ENCODE data around the gene EDEM3. TPM values are rescaled to one million over a fixed set of nuclear protein-coding genes. Genes with fewer than 3 reads are reported as not detected.

Gene EDEM3
- total RNA-seq, 4 donors from 2014 or later = 28.1 to 57.0 (median 42.7) TPM

DNA sequence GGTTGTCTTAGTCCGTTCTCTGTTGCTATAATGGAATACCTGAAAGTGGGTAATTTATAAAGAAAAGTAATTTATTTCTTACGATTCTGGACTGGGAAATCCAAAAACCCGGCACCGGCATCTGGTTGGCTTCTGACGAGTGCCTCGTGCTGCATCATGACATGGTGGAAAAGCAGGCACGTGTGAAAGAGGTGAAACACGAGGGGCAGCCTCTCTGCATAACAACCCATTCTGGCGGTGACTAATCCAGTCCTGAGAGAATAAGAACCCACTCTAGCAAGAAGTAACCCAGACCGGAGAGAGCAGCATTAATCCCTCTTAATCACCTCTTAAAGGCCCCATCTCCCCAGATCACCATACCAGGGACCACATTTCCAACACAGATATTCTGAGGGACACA lies 2.7 kb upstream of the EDEM3 start:
- Histone ChIP-seq H3K36me3 (no peaks in the 10 kb centered on the region), H3K4me3 (no peak overlapping the region), H3K9me3 (no peaks in the 10 kb centered on the region), H3K4me1 (peaks cover 0 to 36% (median 22%) of the 10 kb centered on the region in 4 donors), H3K27me3 (no peaks in the 10 kb centered on the region), H3K27ac (no peak overlapping the region)
- intact Hi-C loops (cut with DNase I; ENCODE audit: low total_unique reads) = no loop called here
- TF ChIP-seq POLR2A (IDR thresholded peaks at IDR 0.05) (no peak), POLR2AphosphoS5 (IDR thresholded peaks at IDR 0.05) (no peak), EP300 (IDR thresholded peaks at IDR 0.05; ENCODE audit: low read depth) (no peak)
- TF ChIP-seq, protein P1, sequence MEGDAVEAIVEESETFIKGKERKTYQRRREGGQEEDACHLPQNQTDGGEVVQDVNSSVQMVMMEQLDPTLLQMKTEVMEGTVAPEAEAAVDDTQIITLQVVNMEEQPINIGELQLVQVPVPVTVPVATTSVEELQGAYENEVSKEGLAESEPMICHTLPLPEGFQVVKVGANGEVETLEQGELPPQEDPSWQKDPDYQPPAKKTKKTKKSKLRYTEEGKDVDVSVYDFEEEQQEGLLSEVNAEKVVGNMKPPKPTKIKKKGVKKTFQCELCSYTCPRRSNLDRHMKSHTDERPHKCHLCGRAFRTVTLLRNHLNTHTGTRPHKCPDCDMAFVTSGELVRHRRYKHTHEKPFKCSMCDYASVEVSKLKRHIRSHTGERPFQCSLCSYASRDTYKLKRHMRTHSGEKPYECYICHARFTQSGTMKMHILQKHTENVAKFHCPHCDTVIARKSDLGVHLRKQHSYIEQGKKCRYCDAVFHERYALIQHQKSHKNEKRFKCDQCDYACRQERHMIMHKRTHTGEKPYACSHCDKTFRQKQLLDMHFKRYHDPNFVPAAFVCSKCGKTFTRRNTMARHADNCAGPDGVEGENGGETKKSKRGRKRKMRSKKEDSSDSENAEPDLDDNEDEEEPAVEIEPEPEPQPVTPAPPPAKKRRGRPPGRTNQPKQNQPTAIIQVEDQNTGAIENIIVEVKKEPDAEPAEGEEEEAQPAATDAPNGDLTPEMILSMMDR (IDR thresholded peaks at IDR 0.05) = no peak
- in situ Hi-C loops (cut with MboI; ENCODE audit: low pct_ligation_motif_present in 1 of 4, low pct_unique_long_range_greater_than_20kb in 1 of 4, low sequenced_read_pairs in 3 of 4) = no loop called here
- no peak for DNase-seq
- WGBS, 2 donors (ENCODE audit: low coverage in 1 of 2) = 93 to 95% methylated on average over 8 to 10 of the region's 10 CpGs

DNA sequence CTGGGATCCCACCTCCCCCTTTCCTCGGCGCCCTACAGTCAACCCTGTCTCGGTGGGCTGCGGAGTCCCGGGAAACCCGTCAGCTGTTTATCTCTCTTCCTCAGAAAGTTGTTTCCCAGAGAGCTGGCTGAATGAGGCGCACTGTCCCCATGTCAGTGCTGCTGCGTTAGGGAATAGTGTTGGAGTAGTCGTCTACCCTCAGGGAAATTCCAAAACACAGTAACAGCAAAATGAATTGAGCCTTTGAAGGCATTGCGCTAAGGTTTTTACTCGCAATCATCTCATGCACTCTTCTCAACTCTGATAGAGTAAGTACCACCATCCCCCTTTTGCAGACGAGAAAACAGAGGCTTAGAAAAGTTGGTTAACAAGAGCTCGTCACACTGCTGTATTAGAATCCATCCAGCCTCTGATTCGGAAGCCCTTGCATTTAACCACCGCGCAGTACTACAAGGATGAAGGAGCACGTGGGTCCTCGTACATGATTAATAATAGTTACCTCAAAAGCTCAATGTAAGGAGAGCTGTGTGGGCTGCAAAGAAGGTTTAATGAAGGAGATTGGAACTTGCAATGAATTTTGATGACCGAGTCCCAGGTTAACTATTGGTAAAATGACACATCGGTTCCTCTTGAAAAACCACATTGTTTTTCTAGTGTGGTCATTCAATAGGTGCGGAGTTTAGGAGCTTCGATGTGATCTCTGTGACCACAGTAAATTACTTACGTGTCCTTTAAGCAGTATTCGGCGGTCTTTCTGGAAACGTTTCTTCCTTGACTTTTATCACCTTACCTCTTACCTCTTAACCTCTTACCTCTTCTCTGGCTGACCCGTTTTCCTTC lies 788 bp upstream of the EDEM3 start:
- Histone ChIP-seq H3K27ac (peak overlapping the region; percentile 95 to 97 (median 96)), H3K4me1 (peaks cover 0 to 48% (median 25%) of the 10 kb centered on the region in 4 donors), H3K4me3 (peak overlapping the region; percentile 23 to 93 (median 68)), H3K36me3 (no peaks in the 10 kb centered on the region), H3K9me3 (no peaks in the 10 kb centered on the region), H3K27me3 (no peaks in the 10 kb centered on the region)
- TF ChIP-seq POLR2A (IDR thresholded peaks at IDR 0.05) (no peak), EP300 (IDR thresholded peaks at IDR 0.05; ENCODE audit: low read depth) (no peak), POLR2AphosphoS5 (IDR thresholded peaks at IDR 0.05) (no peak)
- TF ChIP-seq, protein P1 (IDR thresholded peaks at IDR 0.05) = no peak
- in situ Hi-C loops (cut with MboI; ENCODE audit: low pct_ligation_motif_present in 1 of 4, low pct_unique_long_range_greater_than_20kb in 1 of 4, low sequenced_read_pairs in 3 of 4) (no loop called here), intact Hi-C loops (cut with DNase I; ENCODE audit: low total_unique reads) (no loop called here)
- DNase-seq = peak; percentile 13
- 2 to 5% methylated on average over 14 to 27 of the region's 27 CpGs for WGBS, 2 donors (ENCODE audit: low coverage in 1 of 2)

DNA sequence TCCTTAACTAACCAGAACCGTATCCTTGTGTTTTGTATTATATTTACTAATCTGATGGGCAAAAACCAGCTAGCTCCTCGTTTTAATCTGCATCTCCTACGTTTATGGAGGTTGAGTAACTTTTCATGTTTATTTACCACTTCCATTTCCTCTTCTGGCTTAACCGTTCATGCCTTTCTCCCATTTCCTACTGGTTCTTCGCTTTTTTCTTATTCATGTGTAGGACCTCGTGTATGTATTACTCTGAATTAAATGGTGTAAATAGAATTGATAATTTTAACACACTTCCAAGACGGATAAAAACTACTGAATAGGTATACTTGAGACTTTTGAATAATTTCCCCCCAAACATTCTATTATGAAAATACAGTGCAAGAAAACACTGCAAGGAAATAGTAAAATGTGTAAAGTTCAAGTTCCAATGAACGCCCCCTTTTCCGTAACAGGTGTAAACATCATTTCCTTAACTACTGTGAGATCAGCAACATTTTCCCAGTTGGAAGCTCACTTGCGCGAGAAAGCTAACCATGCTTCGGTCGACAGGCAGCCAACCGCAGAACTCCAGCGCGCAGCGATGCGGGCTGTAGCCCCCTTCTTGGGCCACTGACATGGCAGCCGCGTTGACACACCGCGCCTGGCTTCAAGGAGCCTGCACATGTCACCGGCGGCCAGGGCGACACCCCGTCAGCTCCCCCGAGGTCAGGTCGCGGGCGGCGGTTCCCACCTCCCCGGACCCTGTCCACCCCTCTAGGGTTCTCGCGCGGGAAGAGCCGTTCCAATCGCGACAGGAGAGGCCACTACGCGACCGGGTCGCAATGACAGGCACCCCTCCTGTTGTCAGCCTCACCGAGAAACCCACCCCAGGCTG lies 816 bp downstream of the EDEM3 start:
- Histone ChIP-seq H3K4me3 (peak overlapping the region; percentile 58 to 93 (median 69)), H3K27me3 (no peaks in the 10 kb centered on the region), H3K27ac (peak overlapping the region; percentile 95 to 97 (median 96)), H3K9me3 (no peaks in the 10 kb centered on the region), H3K4me1 (peaks cover 0 to 44% (median 24%) of the 10 kb centered on the region in 4 donors), H3K36me3 (no peaks in the 10 kb centered on the region)
- intact Hi-C loops (cut with DNase I; ENCODE audit: low total_unique reads) (no loop called here), in situ Hi-C loops (cut with MboI; ENCODE audit: low pct_ligation_motif_present in 1 of 4, low pct_unique_long_range_greater_than_20kb in 1 of 4, low sequenced_read_pairs in 3 of 4) (no loop called here)
- WGBS, 2 donors (ENCODE audit: low coverage in 1 of 2) = 1 to 4% methylated on average over 9 to 43 of the region's 43 CpGs
- DNase-seq = peak; percentile 51
- no peak for TF ChIP-seq POLR2A (IDR thresholded peaks at IDR 0.05)
- peak in 1 of 3 donors; percentile 25 for TF ChIP-seq POLR2AphosphoS5 (IDR thresholded peaks at IDR 0.05)

DNA sequence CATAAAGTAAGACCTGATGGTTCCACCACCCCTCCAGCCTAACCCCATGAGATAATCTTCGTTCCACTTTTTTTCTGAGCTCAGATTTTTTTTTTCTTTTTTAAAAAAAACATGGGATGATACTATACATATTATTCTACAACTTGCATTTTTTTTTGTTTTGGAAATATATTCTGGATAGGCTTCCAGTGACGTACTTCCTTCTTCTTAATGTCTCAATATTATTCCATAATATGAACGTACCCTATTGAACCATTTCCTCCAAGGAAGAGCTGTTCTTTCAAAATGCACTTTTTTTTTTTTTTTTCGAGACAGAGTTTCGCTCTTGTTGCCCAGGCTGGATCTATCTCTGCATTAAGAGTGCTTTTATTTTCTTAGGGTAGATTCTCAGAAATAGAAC lies 1.5 kb downstream of the EDEM3 start:
- H3K4me3 ChIP-seq = peak overlapping the region in 3 of 4 donors; percentile 59 to 93 (median 79)
- H3K27ac ChIP-seq = peak overlapping the region; percentile 95 to 97 (median 96)
- H3K4me1 ChIP-seq = peaks cover 0 to 43% (median 22%) of the 10 kb centered on the region in 4 donors
- no peaks in the 10 kb centered on the region for H3K9me3 ChIP-seq
- no peaks in the 10 kb centered on the region for H3K36me3 ChIP-seq
- no peak for DNase-seq
- in situ Hi-C loops (cut with MboI; ENCODE audit: low pct_ligation_motif_present in 1 of 4, low pct_unique_long_range_greater_than_20kb in 1 of 4, low sequenced_read_pairs in 3 of 4) (no loop called here), intact Hi-C loops (cut with DNase I; ENCODE audit: low total_unique reads) (no loop called here)
- WGBS, 2 donors (ENCODE audit: low coverage in 1 of 2) = 39 to 42% methylated on average over 5 of the region's 5 CpGs
- TF ChIP-seq EP300 (IDR thresholded peaks at IDR 0.05; ENCODE audit: low read depth) (no peak), POLR2AphosphoS5 (IDR thresholded peaks at IDR 0.05) (no peak), POLR2A (IDR thresholded peaks at IDR 0.05) (no peak)
- TF ChIP-seq, protein P1 (IDR thresholded peaks at IDR 0.05) = no peak
- H3K27me3 ChIP-seq = no peaks in the 10 kb centered on the region

Measured in transverse colon (tissue), 4 donors.